ENCODE results near the gene AKTIP. TPM values are rescaled to one million over a fixed set of nuclear protein-coding genes. Genes with fewer than 3 reads are reported as not detected.

AKTIP gene
- 16.2 TPM for polyA plus RNA-seq (2012; ENCODE audit: insufficient read depth, insufficient read length, low read depth)

DNA sequence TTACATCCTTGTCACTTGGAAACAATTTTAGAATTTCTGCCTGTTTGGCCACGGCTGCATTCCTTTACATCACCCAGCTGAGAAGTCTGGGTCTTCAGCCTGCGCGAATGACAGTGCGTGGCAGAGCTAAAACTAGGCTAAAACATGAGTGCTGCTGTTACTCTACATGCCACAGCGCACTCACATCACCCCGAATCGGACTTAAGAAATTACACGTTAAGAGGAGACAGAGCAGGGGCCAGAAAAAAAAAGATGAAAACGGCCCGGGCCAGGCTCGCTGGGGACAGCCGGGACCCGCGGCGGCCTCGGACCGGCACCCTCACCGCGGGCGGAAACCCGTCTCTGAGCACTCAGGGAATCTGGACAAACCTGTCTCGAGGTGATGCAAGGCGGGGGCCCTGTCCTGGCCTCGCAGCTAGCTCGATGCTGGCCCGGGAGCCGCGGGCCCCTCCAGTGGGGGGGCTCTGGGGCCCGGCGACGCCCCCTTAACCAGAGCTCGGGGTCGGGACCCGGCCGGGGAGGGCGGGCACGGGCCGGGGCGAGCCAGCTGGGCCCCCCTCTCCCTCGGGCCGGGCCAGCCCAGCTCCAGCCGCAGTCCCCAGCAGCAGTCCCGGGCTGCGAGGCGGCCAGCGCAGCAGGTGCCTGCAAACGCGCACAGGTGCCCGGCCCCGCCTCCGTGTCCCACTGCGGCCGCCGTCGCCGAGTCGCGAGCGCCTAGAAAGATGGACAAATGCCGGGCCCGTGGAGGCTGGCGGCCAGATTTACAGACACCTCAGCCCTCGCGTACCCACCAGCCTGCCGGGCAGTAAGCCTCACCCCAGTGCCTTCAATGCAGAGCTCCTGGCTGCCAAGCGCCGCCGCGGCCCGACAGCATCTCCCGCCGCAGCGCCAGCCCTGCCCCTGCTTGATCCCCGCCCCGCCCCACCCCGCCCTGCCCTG, at the start of gene AKTIP:
Gene AKTIP (minus strand): TSS at position 879 of the 939 bp plus-strand sequence. CDS start 2,950 bp downstream, outside the sequence.
- H3K27me3 ChIP-seq, result peaks cover 6% of the 10 kb centered on the region
- H3K4me1 ChIP-seq, result no peaks in the 10 kb centered on the region
- no peak for DNase-seq
- H3K9me3 ChIP-seq, result no peaks in the 10 kb centered on the region
- peak within 1 kb of the TSS; percentile 73 for H3K4me3 ChIP-seq (ENCODE audit: low read depth, low read length)
- H3K36me3 ChIP-seq, result no peaks in the 10 kb centered on the region; the same call in 1 of the 2 replicates
- TF ChIP-seq, protein P1, sequence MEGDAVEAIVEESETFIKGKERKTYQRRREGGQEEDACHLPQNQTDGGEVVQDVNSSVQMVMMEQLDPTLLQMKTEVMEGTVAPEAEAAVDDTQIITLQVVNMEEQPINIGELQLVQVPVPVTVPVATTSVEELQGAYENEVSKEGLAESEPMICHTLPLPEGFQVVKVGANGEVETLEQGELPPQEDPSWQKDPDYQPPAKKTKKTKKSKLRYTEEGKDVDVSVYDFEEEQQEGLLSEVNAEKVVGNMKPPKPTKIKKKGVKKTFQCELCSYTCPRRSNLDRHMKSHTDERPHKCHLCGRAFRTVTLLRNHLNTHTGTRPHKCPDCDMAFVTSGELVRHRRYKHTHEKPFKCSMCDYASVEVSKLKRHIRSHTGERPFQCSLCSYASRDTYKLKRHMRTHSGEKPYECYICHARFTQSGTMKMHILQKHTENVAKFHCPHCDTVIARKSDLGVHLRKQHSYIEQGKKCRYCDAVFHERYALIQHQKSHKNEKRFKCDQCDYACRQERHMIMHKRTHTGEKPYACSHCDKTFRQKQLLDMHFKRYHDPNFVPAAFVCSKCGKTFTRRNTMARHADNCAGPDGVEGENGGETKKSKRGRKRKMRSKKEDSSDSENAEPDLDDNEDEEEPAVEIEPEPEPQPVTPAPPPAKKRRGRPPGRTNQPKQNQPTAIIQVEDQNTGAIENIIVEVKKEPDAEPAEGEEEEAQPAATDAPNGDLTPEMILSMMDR (IDR thresholded peaks at IDR 0.05; ENCODE audit: low read depth, low read length), result no peak

DNA sequence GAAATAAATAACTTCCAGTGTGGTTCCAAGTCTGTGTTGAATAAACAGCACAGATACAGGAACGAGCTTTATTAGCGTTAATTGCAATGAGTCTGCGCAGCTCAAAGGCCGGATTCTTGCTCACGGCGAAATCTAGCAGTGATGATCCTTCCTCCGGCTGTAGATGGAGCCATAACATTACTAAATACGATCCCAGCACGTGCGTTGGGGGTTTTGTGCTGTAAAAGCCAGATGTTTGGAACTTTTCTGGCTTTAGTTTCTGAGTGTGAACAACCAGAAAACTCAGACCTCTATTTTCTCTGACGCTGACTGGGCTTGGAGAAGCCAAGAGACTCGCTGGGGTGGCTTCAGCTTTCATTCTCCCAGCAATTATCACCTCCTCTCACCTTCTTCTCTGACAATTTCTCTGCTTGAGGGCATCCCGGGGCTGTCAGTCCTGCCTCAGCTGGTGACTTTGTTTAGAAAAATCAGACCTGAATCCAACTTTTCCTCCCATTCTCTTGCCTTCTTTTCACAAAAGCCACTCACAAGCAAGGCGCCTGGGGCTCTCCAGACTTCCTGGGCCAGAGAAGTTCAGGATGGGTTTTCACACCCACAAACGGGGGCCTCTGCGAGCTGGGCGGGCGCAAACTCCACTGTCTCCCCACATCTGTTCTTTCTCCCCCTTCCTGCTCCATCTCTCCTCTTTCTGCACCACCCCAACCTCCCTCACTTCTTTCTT, 47.1 kb upstream of the AKTIP start:
- no peak overlapping the region for H3K4me3 ChIP-seq (ENCODE audit: low read depth, low read length)
- no peaks in the 10 kb centered on the region for H3K9me3 ChIP-seq
- no peaks in the 10 kb centered on the region; the same call in 1 of the 2 replicates for H3K4me1 ChIP-seq
- TF ChIP-seq, protein P1 (IDR thresholded peaks at IDR 0.05; ENCODE audit: low read depth, low read length), result peak; percentile 87
- H3K36me3 ChIP-seq, result no peaks in the 10 kb centered on the region
- peak; percentile 70 for DNase-seq
- peaks cover 5% of the 10 kb centered on the region for H3K27me3 ChIP-seq

DNA sequence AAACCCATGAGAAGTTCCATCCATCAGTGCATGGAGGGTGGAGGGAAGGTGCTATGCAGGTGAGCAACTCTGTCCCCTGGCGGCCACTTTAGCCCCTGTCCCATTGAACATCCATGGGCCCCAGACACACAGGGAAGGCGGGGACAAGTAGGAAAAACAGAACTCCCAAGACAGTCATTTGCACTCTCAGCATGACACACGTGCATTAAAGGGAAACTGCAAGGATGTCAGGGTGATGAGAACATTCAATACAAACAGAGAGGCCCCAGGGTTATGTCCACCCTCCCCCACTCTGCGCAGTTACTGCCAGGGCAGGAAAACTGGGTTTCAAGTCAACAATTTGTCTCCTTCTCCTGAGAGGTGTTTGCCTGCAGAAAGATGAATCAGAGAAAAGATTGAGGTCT, 44.0 kb upstream of the AKTIP start:
- TF ChIP-seq, protein P1 (IDR thresholded peaks at IDR 0.05; ENCODE audit: low read depth, low read length), result peak; percentile 46
- Histone ChIP-seq H3K36me3 (no peaks in the 10 kb centered on the region), H3K27me3 (peaks cover 5% of the 10 kb centered on the region), H3K4me1 (no peaks in the 10 kb centered on the region; the same call in 1 of the 2 replicates), H3K4me3 (ENCODE audit: low read depth, low read length) (no peak overlapping the region), H3K9me3 (no peaks in the 10 kb centered on the region)
- DNase-seq, result no peak

DNA sequence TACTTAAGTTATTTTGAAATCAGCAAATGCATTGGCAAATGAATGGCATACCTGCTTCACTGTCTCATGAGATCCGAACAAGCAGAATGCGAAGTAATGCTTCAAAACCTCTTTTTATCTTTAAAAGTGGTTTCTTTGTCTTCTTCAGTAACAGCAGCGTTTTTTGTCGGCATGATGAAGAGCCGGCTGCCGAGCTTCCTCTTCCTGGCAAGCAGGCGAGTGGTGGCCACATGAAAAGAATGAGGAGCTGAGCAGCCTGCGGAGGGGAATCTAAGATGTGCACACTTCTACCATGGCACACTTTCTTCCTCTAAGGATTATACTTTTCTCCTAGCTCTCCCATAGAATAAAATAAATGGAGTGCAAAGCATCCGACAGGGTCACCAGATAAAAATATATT, 42.4 kb upstream of the AKTIP start:
- Histone ChIP-seq H3K4me1 (no peaks in the 10 kb centered on the region; the same call in 1 of the 2 replicates), H3K4me3 (ENCODE audit: low read depth, low read length) (no peak overlapping the region), H3K27me3 (peaks cover 5% of the 10 kb centered on the region), H3K9me3 (no peaks in the 10 kb centered on the region), H3K36me3 (no peaks in the 10 kb centered on the region)
- no peak for DNase-seq
- TF ChIP-seq, protein P1 (IDR thresholded peaks at IDR 0.05; ENCODE audit: low read depth, low read length), result no peak

DNA sequence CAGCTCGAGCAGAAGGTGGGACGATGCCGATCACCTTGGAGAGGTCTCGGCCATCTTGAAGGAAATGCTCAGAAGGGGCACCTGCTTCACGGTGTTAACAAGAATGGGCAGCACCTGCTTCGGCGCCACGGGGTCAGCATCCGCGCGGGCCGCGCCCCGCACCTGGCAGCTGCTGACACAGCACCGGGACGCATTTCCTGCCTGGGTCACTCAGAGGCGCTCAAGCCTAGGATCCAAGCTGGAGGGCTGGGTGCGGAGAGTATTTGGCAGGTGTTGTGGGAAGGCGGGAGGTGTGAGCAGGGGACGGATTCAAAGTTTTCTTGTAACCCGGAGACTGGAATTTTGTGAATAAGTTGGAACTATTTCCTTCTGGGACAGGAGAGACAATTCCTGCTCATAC, 39.3 kb upstream of the AKTIP start:
- TF ChIP-seq, protein P1 (IDR thresholded peaks at IDR 0.05; ENCODE audit: low read depth, low read length), result no peak
- Histone ChIP-seq H3K27me3 (no peaks in the 10 kb centered on the region), H3K9me3 (no peaks in the 10 kb centered on the region), H3K36me3 (no peaks in the 10 kb centered on the region), H3K4me1 (no peaks in the 10 kb centered on the region), H3K4me3 (ENCODE audit: low read depth, low read length) (no peak overlapping the region)
- DNase-seq, result no peak
